GM23248 (cell line): Measurements from ENCODE around the gene STK31. TPM values are rescaled to one million over a fixed set of nuclear protein-coding genes. Genes with fewer than 3 reads are reported as not detected.
"Not testable (repeated sequence)": the region's sequence is repeated elsewhere in the genome, so short reads cannot be mapped to it uniquely, and the experiment has no call there.

Source experiments
- DNase-seq: peaks from one replicate; pipeline ENCODE4 v3.0.0-alpha.2; 2015
- H2AFZ ChIP-seq: fragments of 200-600 bp; sonication (generic); 2 replicates; pipeline ENCODE4 v1.6.1; 2016; ENCODE audit warnings: antibody characterized with exemption
- H3F3A ChIP-seq: fragments of 200-600 bp; sonication (generic); 2 replicates; pipeline ENCODE4 v1.6.1; 2016; ENCODE audit warnings: mild to moderate bottlenecking, antibody characterized with exemption, mixed run types; ENCODE audit not compliant: insufficient read depth
- H3K27ac ChIP-seq: fragments of 200-600 bp; sonication (generic); 2 replicates; pipeline ENCODE4 v1.5.1; 2016; ENCODE audit warnings: mild to moderate bottlenecking
- H3K27me3 ChIP-seq: fragments of 200-600 bp; sonication (generic); replicated peaks from 2 replicates; pipeline ENCODE4 v1.6.1; 2016; ENCODE audit warnings: mild to moderate bottlenecking; ENCODE audit not compliant: insufficient read depth
- H3K36me3 ChIP-seq: fragments of 200-600 bp; sonication (generic); 2 replicates; pipeline ENCODE4 v1.6.1; 2016; ENCODE audit warnings: low read depth, mild to moderate bottlenecking
- H3K4me1 ChIP-seq: fragments of 200-600 bp; sonication (generic); 2 replicates; pipeline ENCODE4 v1.6.1; 2016; ENCODE audit warnings: mild to moderate bottlenecking; ENCODE audit not compliant: insufficient read depth
- H3K4me2 ChIP-seq: fragments of 200-600 bp; sonication (generic); one replicate; pipeline ENCODE4 v1.6.1; 2016; ENCODE audit warnings: mild to moderate bottlenecking; ENCODE audit not compliant: unreplicated experiment
- H3K4me3 ChIP-seq: fragments of 200-600 bp; sonication (generic); 2 replicates; pipeline ENCODE4 v1.5.1; 2016; ENCODE audit warnings: mild to moderate bottlenecking
- H3K79me2 ChIP-seq: fragments of 200-600 bp; sonication (generic); 2 replicates; pipeline ENCODE4 v1.6.1; 2016; ENCODE audit warnings: mild to moderate bottlenecking; ENCODE audit not compliant: insufficient read depth
- H3K9ac ChIP-seq: fragments of 200-600 bp; sonication (generic); 2 replicates; pipeline ENCODE4 v1.6.1; 2016; ENCODE audit warnings: mild to moderate bottlenecking
- H3K9me2 ChIP-seq: fragments of 200-600 bp; sonication (generic); 2 replicates; pipeline ENCODE4 v1.6.1; 2016; ENCODE audit warnings: mixed run types, mild to moderate bottlenecking, moderate library complexity; ENCODE audit not compliant: insufficient read depth
- H3K9me3 ChIP-seq: fragments of 200-600 bp; sonication (generic); one replicate; pipeline ENCODE4 v1.6.1; 2017; ENCODE audit warnings: low read depth
- H4K20me1 ChIP-seq: fragments of 200-600 bp; sonication (generic); 2 replicates; pipeline ENCODE4 v1.6.0; 2016; ENCODE audit not compliant: insufficient read depth
- EZH2 ChIP-seq: fragments of 200-600 bp; sonication (generic); IDR thresholded peaks from 2 replicates; pipeline ENCODE4 v1.6.1; 2018; ENCODE audit warnings: antibody characterized with exemption, mild to moderate bottlenecking; ENCODE audit not compliant: insufficient read depth, poor library complexity, severe bottlenecking
- EZH2phosphoT487 ChIP-seq: fragments of 200-600 bp; sonication (generic); IDR thresholded peaks from 2 replicates; pipeline ENCODE4 v1.6.1; 2018; ENCODE audit warnings: antibody characterized with exemption, moderate library complexity, mild to moderate bottlenecking, low read depth; ENCODE audit not compliant: insufficient read depth
- WGBS, 2 experiments: methylation state at CpG; one replicate each; pipeline ENCODE4 v1.1.6; 2015 to 2017; ENCODE audit warnings: low lambda C conversion rate in 2 of 2, low coverage in 1 of 2; ENCODE audit errors: missing lambda C conversion rate in 2 of 2; 5-methylcytosine and 5-hydroxymethylcytosine counted together
- in situ Hi-C: fragments of 300-500 bp; cut with MboI; formaldehyde crosslinking; loops from 2 replicates; pipeline ENCODE4 v1.15.0; 2020
- polyA plus RNA-seq: library from polyadenylated mRNA; unstranded; fragments of >200 nt; fragmentation: Nextera tagmentation; extraction: Ambion mirVana; gene quantifications from 2 replicates; pipeline ENCODE4 v1.2.1, GENCODE V29; 2016
- total RNA-seq: library from RNA; depleted of rRNA; stranded (reverse); fragments of >200 nt; shearing (Covaris generic); gene quantifications from 2 replicates; pipeline ENCODE4 v1.2.3, GENCODE V29; 2014

STK31 gene
- total and polyA plus RNA-seq, 2 experiments from 2014 or later = not detected

GRCh38 chr7:23833405-23833804 is 123.4 kb downstream of the STK31 start:
- H3K27me3 ChIP-seq = no peaks in the 10 kb centered on the region
- H3K79me2 ChIP-seq = no peaks in the 10 kb centered on the region
- no peaks in the 10 kb centered on the region for H3K9me2 ChIP-seq
- no peak overlapping the region for H3K4me3 ChIP-seq
- H3K9me3 ChIP-seq = no peaks in the 10 kb centered on the region
- DNase-seq = no peak
- no peak overlapping the region for H2AFZ ChIP-seq
- 23% methylated on average over 3 of the region's 3 CpGs for WGBS, 2 experiments
- TF ChIP-seq EZH2 = no peak
- TF ChIP-seq EZH2phosphoT487 = no peak
- no peaks in the 10 kb centered on the region for H3F3A ChIP-seq
- H4K20me1 ChIP-seq = no peaks in the 10 kb centered on the region
- no peaks in the 10 kb centered on the region for H3K36me3 ChIP-seq
- in situ Hi-C loops = no loop called here
- no peak overlapping the region for H3K9ac ChIP-seq
- H3K4me2 ChIP-seq = no peak overlapping the region
- H3K4me1 ChIP-seq = no peaks in the 10 kb centered on the region
- no peak overlapping the region for H3K27ac ChIP-seq

GRCh38 chr7:23844837-23845236 is 134.8 kb downstream of the STK31 start:
- H3K36me3 ChIP-seq, H4K20me1 ChIP-seq, H3K9ac ChIP-seq, H3K9me2 ChIP-seq, H3K27me3 ChIP-seq, H3K9me3 ChIP-seq, in situ Hi-C loops, H3F3A ChIP-seq, H3K4me1 ChIP-seq, H3K4me3 ChIP-seq, H3K27ac ChIP-seq, DNase-seq, H3K4me2 ChIP-seq, H3K79me2 ChIP-seq, H2AFZ ChIP-seq: not testable (repeated sequence)
- 32 to 34% methylated on average over 8 of the region's 8 CpGs for WGBS, 2 experiments

- no peak for TF ChIP-seq EZH2
- TF ChIP-seq EZH2phosphoT487 = no peak
Measured at GRCh38 chr7:23852135-23852534, 142.1 kb downstream of the STK31 start.

GRCh38 chr7:23852988-23853387 is 143.0 kb downstream of the STK31 start:
- H3K4me1 ChIP-seq = no peaks in the 10 kb centered on the region
- no peaks in the 10 kb centered on the region for H3K27me3 ChIP-seq
- no peaks in the 10 kb centered on the region for H3K79me2 ChIP-seq
- no peaks in the 10 kb centered on the region for H4K20me1 ChIP-seq
- DNase-seq = no peak
- no peak overlapping the region for H3K9ac ChIP-seq
- in situ Hi-C loops = no loop called here
- no peak overlapping the region for H3K27ac ChIP-seq
- H3K4me2 ChIP-seq = no peak overlapping the region
- no peak overlapping the region for H2AFZ ChIP-seq
- no peak overlapping the region for H3K4me3 ChIP-seq
- H3F3A ChIP-seq = no peaks in the 10 kb centered on the region
- no peaks in the 10 kb centered on the region for H3K9me3 ChIP-seq
- no peak for TF ChIP-seq EZH2phosphoT487
- TF ChIP-seq EZH2 = no peak
- WGBS, 2 experiments = 35 to 47% methylated on average over 2 of the region's 2 CpGs
- no peaks in the 10 kb centered on the region for H3K36me3 ChIP-seq
- no peaks in the 10 kb centered on the region for H3K9me2 ChIP-seq

More at GRCh38 chr7:23852135-23852534, 142.1 kb downstream of the STK31 start:
- no peaks in the 10 kb centered on the region for H3K27me3 ChIP-seq
- H3K36me3 ChIP-seq = no peaks in the 10 kb centered on the region
- no peaks in the 10 kb centered on the region for H3K9me2 ChIP-seq
- no peak overlapping the region for H3K4me2 ChIP-seq
- no peaks in the 10 kb centered on the region for H3K79me2 ChIP-seq
- no peaks in the 10 kb centered on the region for H4K20me1 ChIP-seq
- H3K9ac ChIP-seq = no peak overlapping the region
- no peaks in the 10 kb centered on the region for H3K4me1 ChIP-seq
- no peak for DNase-seq
- H3K27ac ChIP-seq = no peak overlapping the region
- no peaks in the 10 kb centered on the region for H3F3A ChIP-seq
- no peak overlapping the region for H2AFZ ChIP-seq
- H3K9me3 ChIP-seq = no peaks in the 10 kb centered on the region
- no peak overlapping the region for H3K4me3 ChIP-seq
- WGBS, 2 experiments = 10 to 20% methylated on average over 1 of the region's 1 CpG
- in situ Hi-C loops = no loop called here

- Histone ChIP-seq H3K9me3 (no peaks in the 10 kb centered on the region), H3K4me2 (no peak overlapping the region), H3K27me3 (no peaks in the 10 kb centered on the region), H3K4me1 (peaks cover 10% of the 10 kb centered on the region), H4K20me1 (no peaks in the 10 kb centered on the region), H3F3A (no peaks in the 10 kb centered on the region), H2AFZ (no peak overlapping the region), H3K9me2 (no peaks in the 10 kb centered on the region), H3K27ac (no peak overlapping the region), H3K9ac (no peak overlapping the region), H3K36me3 (no peaks in the 10 kb centered on the region), H3K79me2 (no peaks in the 10 kb centered on the region), H3K4me3 (no peak overlapping the region)
- in situ Hi-C loops = no loop called here
- peak; percentile 47 for DNase-seq
- 92 to 100% methylated on average over 1 of the region's 1 CpG for WGBS, 2 experiments
- no peak for TF ChIP-seq EZH2
Measured at GRCh38 chr7:23863209-23863787, 153.3 kb downstream of the STK31 start.
